ENCODE results near the gene VAMP2. TPM values are rescaled to one million over a fixed set of nuclear protein-coding genes. Genes with fewer than 3 reads are reported as not detected.
A peak's percentile ranks its signal among the peaks of the same experiment; 100 is the strongest.

Gene VAMP2
- total and polyA plus RNA-seq, 9 of the 15 experiments (the other 6 are each of a cell fraction or from before 2014, with no cell fraction given), result 2.3 to 31.8 (median 6.0) TPM

GRCh38 chr17:8176998-8177731, 14.4 kb upstream of the VAMP2 start (continued):
- peak; percentile 23; the same call in 1 of the 2 replicates for TF ChIP-seq CXXC5 (CRISPR knock-in tag; IDR thresholded peaks at IDR 0.05)
- peak; percentile 82 for TF ChIP-seq ZNF316 (IDR thresholded peaks at IDR 0.05)
- TF ChIP-seq ZNF561 (CRISPR knock-in tag; conservative IDR thresholded peaks at IDR 0.05), result no peak
- peak; percentile 77 for TF ChIP-seq C11orf30 (IDR thresholded peaks at IDR 0.05; ENCODE audit: low read depth)
- TF ChIP-seq SMARCA5 (IDR thresholded peaks at IDR 0.05), result no peak
- TF ChIP-seq SUPT5H (IDR thresholded peaks at IDR 0.05), result no peak
- TF ChIP-seq NRF1 (conservative IDR thresholded peaks at IDR 0.05 in 1 of 2, IDR thresholded peaks at IDR 0.05 in 1 of 2), result peak; percentile 48 to 59
- TF ChIP-seq ATF1 (CRISPR knock-in tag; IDR thresholded peaks at IDR 0.05), result no peak
- no peak for TF ChIP-seq ATF1 (tag; IDR thresholded peaks at IDR 0.05)
- TF ChIP-seq ZNF75A (CRISPR knock-in tag; IDR thresholded peaks at IDR 0.05), result no peak
- no peak for TF ChIP-seq ZBTB2 (IDR thresholded peaks at IDR 0.05)
- TF ChIP-seq ATF4 (CRISPR knock-in tag; IDR thresholded peaks at IDR 0.05), result no peak
- no peak for TF ChIP-seq ZBED1 (IDR thresholded peaks at IDR 0.05)
- TF ChIP-seq BRD4 (IDR thresholded peaks at IDR 0.05), result no peak
- TF ChIP-seq GABPB1 (CRISPR knock-in tag; IDR thresholded peaks at IDR 0.05), result no peak
- TF ChIP-seq SAFB (IDR thresholded peaks at IDR 0.05; ENCODE audit: borderline replicate concordance, low read depth, low read length), result no peak
- TF ChIP-seq AFF1 (IDR thresholded peaks at IDR 0.05; ENCODE audit: low read depth in 1 of 2, partially characterized antibody in 2 of 2), result no peak
- TF ChIP-seq ARNT (IDR thresholded peaks at IDR 0.05), result no peak
- TF ChIP-seq CHD2 (IDR thresholded peaks at IDR 0.05; ENCODE audit: low read depth, low read length), result no peak
- no peak for TF ChIP-seq ZNF449 (CRISPR knock-in tag; IDR thresholded peaks at IDR 0.05)
- no peak for TF ChIP-seq ARHGAP35 (IDR thresholded peaks at IDR 0.05; ENCODE audit: partially characterized antibody)
- TF ChIP-seq CREB5 (CRISPR knock-in tag; IDR thresholded peaks at IDR 0.05), result no peak
